ENCODE results near the gene SLC47A2.

Gene SLC47A2

GRCh38 chr17:19747829-19748806 is 31.7 kb upstream of the SLC47A2 start, which contains the start of gene ALDH3A1:
TSS of gene ALDH3A1 (minus strand) at chr17:19748298. CDS start at chr17:19745129, 3,169 bp downstream.
- in situ Hi-C loops (cut with MboI; ENCODE audit: low sequenced_read_pairs) = no loop called here

GRCh38 chr17:19747159-19747719 is 30.9 kb upstream of the SLC47A2 start:
- in situ Hi-C loops (cut with MboI; ENCODE audit: low sequenced_read_pairs) = no loop called here

DNA sequence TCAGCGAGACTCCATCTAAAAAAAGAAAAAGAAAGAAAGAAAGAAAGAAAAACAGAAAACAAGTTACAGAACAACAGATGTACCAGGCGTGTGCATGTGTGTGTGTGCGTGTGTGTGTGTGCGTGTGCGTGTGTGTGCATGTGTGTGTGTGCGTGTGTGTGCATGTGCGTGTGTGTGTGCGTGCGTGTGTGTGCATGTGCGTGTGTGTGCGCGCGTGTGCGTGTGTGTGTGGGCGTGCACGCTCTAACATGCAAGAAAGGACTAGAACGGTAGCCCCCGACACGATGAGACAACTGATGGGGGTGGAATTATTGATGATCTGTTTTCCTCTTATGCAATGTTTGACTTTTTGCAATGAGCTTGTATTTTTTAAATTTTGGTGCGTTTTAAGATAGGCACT is 30.1 kb upstream of the SLC47A2 start:
- in situ Hi-C loops (cut with MboI; ENCODE audit: low sequenced_read_pairs) = no loop called here

DNA sequence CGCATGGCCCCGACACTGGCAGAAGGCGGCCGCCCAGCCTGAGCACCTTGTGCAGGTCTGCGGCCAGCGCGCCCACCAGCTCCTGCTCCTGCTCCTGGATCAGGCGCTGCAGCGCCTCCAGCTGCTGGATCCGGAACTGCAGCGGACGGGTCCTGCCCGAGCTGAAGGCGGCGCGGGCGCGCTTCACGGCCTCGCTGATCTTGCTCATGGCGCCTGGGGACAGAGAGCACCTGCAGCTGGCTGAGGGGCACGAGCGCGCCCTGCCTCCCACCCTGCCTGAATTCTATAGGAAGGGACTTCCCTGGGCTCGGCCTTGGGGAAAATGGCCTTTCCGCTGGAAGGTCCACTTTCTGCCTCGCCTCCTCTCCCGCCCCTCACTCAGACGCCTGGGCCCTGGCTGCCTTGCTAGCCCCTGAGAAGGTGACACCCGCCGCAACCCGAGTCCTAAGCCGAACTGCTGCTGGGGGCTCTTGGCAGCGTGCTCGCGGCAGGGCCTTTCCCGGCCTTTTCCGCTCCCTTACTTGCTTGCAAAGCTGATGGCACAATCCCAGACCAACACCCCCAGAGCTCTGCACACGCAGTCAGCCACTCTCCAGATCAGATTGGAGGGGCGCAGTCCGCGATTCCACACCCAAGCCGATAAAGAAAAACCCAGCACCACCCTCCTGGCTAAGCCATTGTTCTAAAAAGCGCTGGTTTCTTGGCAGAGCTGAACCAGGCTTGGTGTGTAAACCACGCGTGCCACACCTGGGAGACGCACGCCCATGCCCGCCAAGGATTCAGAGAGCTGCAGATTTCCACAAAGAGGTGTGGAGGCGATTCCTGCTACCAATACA is 28.8 kb upstream of the SLC47A2 start:
- in situ Hi-C loops (cut with MboI; ENCODE audit: low sequenced_read_pairs) = no loop called here

DNA sequence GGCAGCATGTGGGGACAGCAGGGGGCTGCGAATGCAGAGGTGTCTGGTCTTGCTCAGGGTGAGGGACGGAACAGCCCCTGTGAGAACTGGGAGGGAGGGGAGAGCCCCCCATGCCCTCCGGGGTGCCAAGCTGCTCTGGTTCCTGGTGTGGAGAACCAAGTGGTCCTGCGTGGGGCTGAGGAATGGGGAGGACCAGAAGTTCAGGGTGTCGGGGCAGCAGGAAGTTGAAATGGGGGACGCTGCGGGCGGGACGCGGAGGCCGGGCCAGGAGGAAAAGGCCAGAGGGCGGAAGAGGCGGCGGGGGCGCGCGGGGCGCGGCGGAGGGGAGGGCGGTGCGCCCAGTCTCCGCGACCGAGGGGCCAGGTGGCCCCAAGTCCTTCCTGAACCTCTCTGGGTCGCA is 28.1 kb upstream of the SLC47A2 start:
- in situ Hi-C loops (cut with MboI; ENCODE audit: low sequenced_read_pairs) = no loop called here

DNA sequence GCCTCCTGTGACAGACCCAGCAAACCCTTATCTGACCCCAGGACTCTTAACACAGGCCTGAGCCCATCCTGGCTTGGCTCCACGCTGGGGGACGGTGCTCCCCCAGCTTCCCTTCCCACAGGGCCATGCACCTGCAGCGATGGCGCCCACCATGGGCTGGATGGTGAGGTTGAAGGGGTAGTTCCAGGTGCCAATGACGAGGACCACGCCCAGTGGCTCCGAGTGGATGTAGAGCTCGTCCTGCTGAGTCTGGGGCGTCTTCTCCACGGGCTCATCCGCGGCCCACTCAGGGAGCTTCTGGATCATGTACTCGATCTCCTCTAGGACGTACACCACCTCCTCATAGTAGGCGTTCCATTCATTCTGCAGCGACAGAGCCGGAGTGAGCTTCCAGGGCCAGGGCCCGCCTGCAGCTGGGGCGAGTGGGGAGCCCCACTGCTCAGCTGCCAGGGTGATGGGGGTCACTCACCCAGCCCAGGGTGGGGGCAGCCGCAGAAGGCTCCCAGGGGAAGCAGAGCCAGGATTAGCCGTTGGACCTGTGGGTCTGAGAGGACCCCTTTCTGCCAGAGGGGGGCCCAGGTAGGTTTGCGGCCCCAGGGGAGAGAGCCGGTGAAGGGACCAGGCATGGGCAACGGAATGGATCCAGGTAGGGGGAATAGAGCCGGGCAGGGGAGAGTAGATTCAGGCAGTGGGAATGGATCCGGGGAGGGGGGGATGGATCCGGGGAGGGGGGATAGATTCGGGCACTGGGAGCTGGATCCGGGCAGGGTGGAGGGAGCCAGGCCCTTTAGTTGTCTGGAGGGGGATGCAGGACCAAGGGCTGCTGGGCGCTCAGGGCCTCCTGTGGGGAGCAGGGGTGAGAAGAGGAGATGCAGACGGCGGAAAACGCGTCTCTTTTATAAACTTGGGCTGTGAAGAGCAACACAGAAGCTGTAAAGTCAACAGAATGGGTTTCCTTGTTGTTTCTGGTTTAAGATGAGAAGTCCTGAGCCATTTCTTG is 27.0 kb upstream of the SLC47A2 start:
- in situ Hi-C loops (cut with MboI; ENCODE audit: low sequenced_read_pairs) = no loop called here

DNA sequence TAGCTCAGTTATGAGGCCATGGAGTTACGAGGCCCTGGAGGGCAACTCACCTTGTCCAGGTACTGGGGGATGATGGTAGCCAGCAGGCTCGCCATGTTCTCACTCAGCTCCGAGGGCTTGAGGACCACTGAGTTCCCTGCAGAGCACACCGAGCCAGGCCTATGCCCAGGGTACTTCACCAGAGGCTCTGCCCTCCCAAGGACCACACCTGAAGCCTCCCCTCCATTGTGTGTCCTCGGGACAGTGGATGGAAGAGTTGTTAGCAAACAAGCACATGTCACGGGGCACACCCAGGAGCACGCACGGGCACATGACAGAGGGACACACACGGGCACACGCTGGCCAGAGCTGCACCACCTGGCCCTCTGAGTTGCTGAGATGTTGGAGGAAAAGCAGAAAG is 26.1 kb upstream of the SLC47A2 start:
- in situ Hi-C loops (cut with MboI; ENCODE audit: low sequenced_read_pairs) = no loop called here

GRCh38 chr17:19741832-19742457 is 25.6 kb upstream of the SLC47A2 start:
- in situ Hi-C loops (cut with MboI; ENCODE audit: low sequenced_read_pairs) = no loop called here

- in situ Hi-C loops (cut with MboI; ENCODE audit: low sequenced_read_pairs) = no loop called here
Observed at GRCh38 chr17:19740933-19741332, 24.5 kb upstream of the SLC47A2 start.

DNA sequence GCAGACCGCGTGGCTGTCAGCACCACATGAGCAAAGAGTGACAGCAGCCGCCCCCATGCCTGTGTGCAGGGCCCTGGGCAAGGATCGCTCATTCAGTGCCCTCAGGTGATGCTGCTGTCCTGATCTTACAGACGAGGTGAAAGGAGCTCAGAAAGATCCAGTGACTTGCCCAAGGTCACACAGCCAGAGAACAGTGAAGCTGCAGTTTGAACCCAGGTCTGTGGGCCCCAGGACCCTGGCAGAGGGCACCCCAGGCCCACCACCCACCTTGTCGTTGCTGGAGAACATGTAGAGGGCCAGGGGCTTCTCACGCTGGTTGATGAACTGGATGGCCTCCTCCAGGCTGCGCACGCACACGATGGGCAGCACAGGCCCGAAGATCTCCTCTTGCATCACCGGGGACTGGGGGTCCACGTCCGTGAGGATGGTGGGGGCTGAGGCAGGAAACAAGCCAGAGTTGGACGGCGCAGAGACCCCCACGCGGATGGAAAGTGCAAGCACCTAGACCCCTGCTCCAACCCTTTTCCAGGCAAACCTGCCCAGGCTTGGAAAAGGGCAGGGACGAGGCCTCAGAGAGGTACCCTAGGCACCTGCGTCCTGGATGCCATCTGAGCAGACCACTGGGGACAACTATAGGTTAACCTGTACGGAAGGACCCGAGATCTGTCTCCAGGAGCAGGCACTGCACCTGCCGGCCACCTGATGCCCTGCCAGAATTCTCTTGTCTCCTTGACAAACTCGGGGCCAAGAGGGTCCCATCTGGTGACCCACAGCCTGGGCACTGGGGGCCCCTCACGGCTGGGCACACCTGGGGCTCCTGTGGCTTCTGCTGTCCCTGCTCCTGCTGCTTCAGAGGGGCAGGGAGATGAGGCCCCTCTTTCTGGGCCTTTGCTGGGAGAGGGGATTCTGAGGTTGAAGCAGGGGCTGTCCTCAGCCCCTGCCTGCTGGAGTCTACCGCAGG is 23.1 kb upstream of the SLC47A2 start:
- in situ Hi-C loops (cut with MboI; ENCODE audit: low sequenced_read_pairs) = no loop called here

GRCh38 chr17:19738757-19739156 is 22.4 kb upstream of the SLC47A2 start:
- in situ Hi-C loops (cut with MboI; ENCODE audit: low sequenced_read_pairs) = no loop called here

GRCh38 chr17:19738073-19738449 is 21.7 kb upstream of the SLC47A2 start:
- in situ Hi-C loops (cut with MboI; ENCODE audit: low sequenced_read_pairs) = no loop called here

DNA sequence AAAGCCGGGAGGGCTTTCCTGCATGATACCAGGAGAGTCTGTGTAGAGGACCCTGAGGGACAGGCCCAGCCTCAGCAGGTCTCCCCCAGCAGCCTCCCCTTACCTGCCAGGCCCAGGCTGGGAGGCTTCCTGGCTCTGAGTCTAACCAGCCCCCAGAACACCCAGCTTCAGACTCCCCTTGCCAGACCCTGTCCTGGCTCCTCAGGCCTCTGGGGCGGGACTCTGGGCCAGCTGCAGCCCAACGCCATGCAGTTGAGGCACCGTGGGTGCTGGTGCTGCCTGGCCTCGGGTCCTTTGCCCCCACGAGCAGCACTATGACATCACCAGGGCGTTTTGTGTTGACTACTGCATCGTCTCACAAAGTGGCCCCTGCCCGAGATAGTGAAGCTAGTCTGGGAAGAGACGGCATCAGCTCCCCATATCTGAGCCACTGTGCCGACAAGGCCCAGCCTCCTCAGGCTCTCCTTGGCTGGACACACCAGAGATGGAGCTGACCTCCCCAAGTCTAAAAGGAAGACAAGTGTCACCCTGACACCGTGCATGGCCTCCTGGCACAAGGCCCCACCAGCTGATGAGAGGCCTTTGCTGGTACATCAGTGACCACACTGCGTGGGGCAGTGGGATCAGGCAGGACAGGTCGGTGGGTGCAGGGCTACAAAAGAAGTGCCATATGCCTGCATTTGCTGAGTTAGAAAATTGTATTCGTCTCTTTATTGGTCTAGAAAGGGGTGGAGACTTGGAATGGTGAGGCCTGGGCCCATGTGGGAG is 21.1 kb upstream of the SLC47A2 start:
- in situ Hi-C loops (cut with MboI; ENCODE audit: low sequenced_read_pairs) = no loop called here

- in situ Hi-C loops (cut with MboI; ENCODE audit: low sequenced_read_pairs) = no loop called here
Observed at GRCh38 chr17:19736071-19736470, 19.7 kb upstream of the SLC47A2 start.

GRCh38 chr17:19733953-19734526 is 17.7 kb upstream of the SLC47A2 start:
- in situ Hi-C loops (cut with MboI; ENCODE audit: low sequenced_read_pairs) = no loop called here

GRCh38 chr17:19731626-19732025 is 15.2 kb upstream of the SLC47A2 start:
- in situ Hi-C loops (cut with MboI; ENCODE audit: low sequenced_read_pairs) = no loop called here

DNA sequence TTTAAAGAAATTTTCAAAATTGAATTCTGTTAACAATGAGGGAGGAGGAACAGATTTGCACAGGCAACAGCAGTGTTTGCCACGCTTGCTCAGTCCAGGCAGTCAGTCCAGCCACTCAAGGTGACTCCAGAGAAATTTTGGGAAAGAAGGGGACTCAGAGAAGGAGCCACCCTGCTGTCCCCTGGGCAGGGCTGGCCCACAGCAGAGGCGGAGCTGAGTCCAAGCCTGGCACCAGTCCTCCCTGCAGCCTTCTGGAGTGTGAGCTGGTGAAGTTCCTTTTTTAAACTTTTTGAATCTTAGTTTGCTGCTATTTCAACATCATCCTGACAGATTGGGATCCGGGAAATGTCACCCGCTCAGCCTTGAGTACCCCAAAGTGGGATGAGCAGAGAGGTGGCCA is 14.5 kb upstream of the SLC47A2 start:
- in situ Hi-C loops (cut with MboI; ENCODE audit: low sequenced_read_pairs) = no loop called here
